ENCODE data around the gene CGB8.

DNA sequence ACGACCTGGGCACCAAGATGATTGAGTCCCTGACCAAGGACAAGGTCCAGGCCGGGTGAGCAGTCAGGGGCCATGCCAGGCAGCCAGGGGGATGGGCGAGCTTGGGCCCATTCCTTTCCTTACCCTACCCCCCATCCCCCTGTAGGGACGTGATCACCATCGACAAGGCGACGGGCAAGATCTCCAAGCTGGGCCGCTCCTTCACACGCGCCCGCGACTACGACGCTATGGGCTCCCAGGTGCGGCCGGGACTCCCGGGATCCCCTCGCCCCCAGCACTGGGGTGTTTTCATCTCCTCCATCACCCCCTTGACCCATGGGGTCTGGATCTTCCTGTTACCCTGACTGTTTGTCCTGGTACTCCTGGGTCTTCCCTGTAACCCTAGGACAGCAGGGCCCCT, 39.1 kb downstream of the CGB8 start:
- TF ChIP-seq, protein P1, sequence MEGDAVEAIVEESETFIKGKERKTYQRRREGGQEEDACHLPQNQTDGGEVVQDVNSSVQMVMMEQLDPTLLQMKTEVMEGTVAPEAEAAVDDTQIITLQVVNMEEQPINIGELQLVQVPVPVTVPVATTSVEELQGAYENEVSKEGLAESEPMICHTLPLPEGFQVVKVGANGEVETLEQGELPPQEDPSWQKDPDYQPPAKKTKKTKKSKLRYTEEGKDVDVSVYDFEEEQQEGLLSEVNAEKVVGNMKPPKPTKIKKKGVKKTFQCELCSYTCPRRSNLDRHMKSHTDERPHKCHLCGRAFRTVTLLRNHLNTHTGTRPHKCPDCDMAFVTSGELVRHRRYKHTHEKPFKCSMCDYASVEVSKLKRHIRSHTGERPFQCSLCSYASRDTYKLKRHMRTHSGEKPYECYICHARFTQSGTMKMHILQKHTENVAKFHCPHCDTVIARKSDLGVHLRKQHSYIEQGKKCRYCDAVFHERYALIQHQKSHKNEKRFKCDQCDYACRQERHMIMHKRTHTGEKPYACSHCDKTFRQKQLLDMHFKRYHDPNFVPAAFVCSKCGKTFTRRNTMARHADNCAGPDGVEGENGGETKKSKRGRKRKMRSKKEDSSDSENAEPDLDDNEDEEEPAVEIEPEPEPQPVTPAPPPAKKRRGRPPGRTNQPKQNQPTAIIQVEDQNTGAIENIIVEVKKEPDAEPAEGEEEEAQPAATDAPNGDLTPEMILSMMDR (optimal IDR thresholded peaks at IDR 0.05 in 1 of 3, IDR thresholded peaks at IDR 0.05 in 1 of 3, conservative IDR thresholded peaks at IDR 0.05 in 1 of 3; ENCODE audit: extremely low read depth in 1 of 3, insufficient read depth in 2 of 3, low read length in 3 of 3), result no peak
- TF ChIP-seq EZH2 (IDR thresholded peaks at IDR 0.05; ENCODE audit: low read length), result no peak

Data from keratinocyte (primary cell).